GM12892 (cell line): ENCODE measurements around the gene ABL1.

Experiments
- POLR2A ChIP-seq: IDR thresholded peaks from 2 replicates; pipeline ENCODE4 v1.6.1; 2011; ENCODE audit warnings: low read depth, low read length, control low read depth
- POLR2AphosphoS5 ChIP-seq: IDR thresholded peaks from 2 replicates; pipeline ENCODE4 v1.6.1; 2011; ENCODE audit warnings: low read depth, low read length, control low read depth
- TAF1 ChIP-seq: IDR thresholded peaks from 2 replicates; pipeline ENCODE4 v1.6.1; 2011; ENCODE audit warnings: low read depth, mild to moderate bottlenecking, control low read depth, low read length, borderline replicate concordance

DNA sequence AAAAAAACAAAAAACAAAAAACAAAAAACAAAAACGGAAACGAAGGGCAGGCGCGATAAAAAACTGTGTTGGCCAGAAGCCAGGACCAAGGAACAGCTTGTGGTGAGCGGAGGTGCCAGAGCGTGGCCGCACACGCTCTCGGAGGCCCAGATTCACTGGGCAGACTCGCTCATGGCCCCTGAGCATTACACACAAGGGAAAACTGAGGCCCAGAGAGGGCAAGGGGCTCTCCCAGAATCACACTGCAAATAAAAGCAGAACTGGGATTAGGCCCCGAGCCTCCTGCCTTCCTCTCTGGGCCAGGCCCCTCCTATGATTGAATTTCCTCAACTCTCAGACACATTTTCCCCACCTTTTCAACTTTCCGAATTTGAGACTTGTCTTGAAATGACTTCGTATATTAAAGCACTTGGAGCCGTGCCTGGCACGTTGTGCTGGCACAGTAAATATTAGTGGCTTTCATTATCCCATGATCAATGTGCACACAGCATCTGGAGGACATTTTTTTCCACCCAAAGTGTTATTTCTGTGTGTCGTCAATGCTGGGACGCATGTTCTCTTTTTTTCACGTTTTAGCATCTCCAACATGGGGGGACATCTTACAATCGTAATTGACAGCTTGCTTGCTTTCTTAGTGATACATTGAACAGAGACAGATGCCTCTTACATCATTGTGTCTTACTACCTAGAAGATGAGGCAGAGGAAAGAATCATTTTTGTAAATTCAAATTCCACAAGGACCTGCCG is 96.6 kb downstream of the ABL1 start:
- TF ChIP-seq POLR2A: no peak
- TF ChIP-seq POLR2AphosphoS5: no peak
- no peak for TF ChIP-seq TAF1
